ENCODE measurements around the gene RBM19. TPM values are rescaled to one million over a fixed set of nuclear protein-coding genes. Genes with fewer than 3 reads are reported as not detected.

The RBM19 gene
- total RNA-seq, 4 donors from 2014 or later, result 20.7 to 41.1 (median 23.4) TPM

DNA sequence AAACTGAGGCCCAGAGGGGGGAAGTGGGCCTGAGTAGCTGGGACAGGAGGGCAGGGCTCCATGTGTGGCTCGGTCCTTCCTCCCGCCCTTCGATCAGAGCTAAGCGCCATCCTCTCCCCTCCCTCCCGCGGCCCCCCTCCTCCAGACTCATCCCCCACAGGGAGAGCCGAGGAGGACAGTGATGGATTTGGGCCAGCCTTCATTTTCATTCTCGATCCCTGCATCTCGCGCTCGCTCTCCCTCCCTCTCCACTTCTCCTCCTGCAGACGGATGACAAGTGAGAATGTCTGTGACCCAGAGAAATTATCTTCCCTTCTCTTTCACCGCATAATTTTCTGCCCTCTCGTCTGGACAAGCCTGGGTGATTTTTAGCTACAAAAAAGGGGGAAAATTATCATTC lies 183.3 kb downstream of the RBM19 start:
- WGBS, 2 donors, result 21 to 27% methylated on average over 14 of the region's 14 CpGs
- TF ChIP-seq, protein P1, sequence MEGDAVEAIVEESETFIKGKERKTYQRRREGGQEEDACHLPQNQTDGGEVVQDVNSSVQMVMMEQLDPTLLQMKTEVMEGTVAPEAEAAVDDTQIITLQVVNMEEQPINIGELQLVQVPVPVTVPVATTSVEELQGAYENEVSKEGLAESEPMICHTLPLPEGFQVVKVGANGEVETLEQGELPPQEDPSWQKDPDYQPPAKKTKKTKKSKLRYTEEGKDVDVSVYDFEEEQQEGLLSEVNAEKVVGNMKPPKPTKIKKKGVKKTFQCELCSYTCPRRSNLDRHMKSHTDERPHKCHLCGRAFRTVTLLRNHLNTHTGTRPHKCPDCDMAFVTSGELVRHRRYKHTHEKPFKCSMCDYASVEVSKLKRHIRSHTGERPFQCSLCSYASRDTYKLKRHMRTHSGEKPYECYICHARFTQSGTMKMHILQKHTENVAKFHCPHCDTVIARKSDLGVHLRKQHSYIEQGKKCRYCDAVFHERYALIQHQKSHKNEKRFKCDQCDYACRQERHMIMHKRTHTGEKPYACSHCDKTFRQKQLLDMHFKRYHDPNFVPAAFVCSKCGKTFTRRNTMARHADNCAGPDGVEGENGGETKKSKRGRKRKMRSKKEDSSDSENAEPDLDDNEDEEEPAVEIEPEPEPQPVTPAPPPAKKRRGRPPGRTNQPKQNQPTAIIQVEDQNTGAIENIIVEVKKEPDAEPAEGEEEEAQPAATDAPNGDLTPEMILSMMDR (IDR thresholded peaks at IDR 0.05), result no peak
- no peak for TF ChIP-seq POLR2A (IDR thresholded peaks at IDR 0.05)
- DNase-seq (ENCODE audit: low spot score in 2 of 2), result no peak
- H3K4me3 ChIP-seq (ENCODE audit: low read depth, poor library complexity, severe bottlenecking), result no peak overlapping the region
- intact Hi-C loops (cut with DNase I; ENCODE audit: low total_unique reads), result no loop called here

DNA sequence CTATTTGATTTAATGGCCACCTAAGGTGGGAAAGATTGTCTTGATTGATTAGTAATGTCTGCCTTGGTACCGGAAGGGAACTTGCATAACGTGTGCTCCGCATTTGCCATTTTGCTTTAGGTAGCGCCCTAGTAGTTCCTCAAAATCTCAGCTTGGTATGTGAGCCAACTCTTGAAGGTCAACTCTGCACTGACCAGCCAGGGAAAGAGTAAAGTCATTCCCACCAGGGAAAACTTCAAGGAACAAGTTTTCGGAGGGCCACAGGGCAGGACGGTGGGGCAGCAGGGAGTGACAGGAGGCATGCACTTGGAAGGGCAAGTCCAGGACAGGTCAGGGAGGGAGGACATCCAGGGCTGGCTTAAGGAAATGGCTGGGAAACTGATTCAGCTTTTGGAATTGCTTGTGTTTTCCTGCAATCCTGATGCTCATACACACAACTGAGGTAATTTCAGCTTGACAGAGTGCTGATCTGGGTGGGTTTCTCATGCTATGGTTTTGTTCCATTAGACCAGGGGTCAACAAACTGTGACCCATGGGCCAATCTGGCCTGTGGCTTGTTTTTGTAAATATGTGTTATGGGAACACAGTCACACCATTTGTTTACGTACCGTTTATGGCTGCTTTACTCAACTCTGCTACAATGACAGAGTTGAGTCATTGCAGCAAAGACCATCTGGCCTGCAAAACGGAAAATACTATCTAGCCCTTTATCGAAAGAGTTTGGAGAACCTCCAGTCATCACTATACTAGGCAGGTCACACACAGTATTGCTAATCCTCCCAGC lies 184.5 kb downstream of the RBM19 start:
- WGBS, 2 donors, result 63 to 64% methylated on average over 10 of the region's 10 CpGs
- no peak for DNase-seq (ENCODE audit: low spot score in 2 of 2)
- no peak for TF ChIP-seq POLR2A (IDR thresholded peaks at IDR 0.05)
- TF ChIP-seq, protein P1 (IDR thresholded peaks at IDR 0.05), result no peak
- intact Hi-C loops (cut with DNase I; ENCODE audit: low total_unique reads), result no loop called here
- no peak overlapping the region for H3K4me3 ChIP-seq (ENCODE audit: low read depth, poor library complexity, severe bottlenecking)

DNA sequence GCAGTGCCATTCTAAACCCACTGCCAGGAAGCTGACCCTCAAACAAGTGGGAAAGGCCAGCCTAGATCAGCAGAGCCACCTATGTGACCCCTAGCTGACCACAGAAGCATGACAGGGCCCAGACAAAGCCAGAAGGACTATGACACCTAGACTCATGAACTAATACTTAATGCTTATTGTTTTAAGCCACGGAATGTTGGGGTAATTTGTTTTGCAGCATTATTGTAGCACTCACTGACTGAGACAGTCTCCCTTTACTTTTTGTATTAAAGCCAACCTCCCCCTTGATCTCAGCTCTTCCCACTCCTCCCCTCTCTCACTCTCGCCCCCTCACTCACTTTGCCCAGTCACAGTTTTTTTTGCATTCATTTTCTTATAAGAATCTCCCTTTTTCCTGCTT lies 186.4 kb downstream of the RBM19 start:
- 80 to 83% methylated on average over 2 of the region's 2 CpGs for WGBS, 2 donors
- intact Hi-C loops (cut with DNase I; ENCODE audit: low total_unique reads), result no loop called here
- no peak for DNase-seq (ENCODE audit: low spot score in 2 of 2)
- H3K4me3 ChIP-seq (ENCODE audit: low read depth, poor library complexity, severe bottlenecking), result no peak overlapping the region
- TF ChIP-seq, protein P1 (IDR thresholded peaks at IDR 0.05), result no peak
- no peak for TF ChIP-seq POLR2A (IDR thresholded peaks at IDR 0.05)

DNA sequence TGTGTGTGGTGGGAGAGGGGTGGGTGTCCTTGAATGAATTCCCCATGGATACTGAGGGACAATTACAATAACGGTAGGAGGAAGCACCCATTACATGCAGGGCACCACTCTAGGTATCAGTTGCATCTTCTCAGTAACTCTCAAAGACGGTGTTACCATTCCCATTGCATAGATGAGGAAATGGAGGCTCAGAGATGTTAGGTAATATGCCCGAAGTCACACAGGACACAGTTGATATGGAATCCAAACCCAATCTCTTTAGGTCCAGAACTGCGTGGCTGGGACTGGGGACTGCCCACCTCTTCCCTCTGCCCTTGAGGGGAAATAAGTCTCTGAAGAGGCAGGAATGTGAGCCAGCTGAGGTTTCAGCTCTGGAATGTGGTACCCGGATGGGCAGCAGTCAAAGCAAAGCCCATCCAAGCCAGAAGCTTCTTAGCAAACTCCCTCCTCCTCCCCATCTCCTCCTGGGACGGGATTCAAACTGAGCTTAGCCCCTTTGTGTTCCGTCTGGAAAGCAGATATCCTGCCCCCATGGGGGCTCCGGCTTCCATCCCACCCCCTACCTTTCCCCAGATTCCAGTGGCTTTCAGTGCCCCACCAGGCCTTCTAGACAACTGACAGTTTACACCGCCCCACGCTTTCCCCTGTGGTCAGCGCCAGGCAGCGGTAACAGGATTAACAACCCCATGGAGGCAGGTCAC lies 187.5 kb downstream of the RBM19 start:
- no peak for TF ChIP-seq POLR2A (IDR thresholded peaks at IDR 0.05)
- TF ChIP-seq, protein P1 (IDR thresholded peaks at IDR 0.05), result no peak
- DNase-seq (ENCODE audit: low spot score in 2 of 2), result no peak
- no peak overlapping the region for H3K4me3 ChIP-seq (ENCODE audit: low read depth, poor library complexity, severe bottlenecking)
- WGBS, 2 donors, result 34 to 35% methylated on average over 12 of the region's 12 CpGs
- intact Hi-C loops (cut with DNase I; ENCODE audit: low total_unique reads), result no loop called here

DNA sequence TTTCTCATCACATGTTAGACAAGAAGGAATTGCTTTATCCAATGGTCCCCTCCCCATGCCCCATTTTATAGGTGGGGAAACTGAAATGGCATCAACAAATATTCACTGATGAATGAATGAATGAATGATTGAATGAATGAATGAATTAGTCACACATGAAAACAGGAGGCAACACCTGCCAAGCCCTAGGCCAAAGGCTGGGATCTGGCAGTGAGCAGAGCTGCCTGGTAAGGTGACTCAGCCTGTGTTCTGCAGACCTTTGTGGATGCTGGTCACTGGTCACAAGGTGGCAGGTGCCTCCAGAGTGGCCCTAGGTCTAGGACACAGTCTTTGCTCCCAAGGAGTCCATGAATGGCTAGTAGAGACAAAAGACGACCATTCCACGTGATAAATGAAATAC lies 188.4 kb downstream of the RBM19 start:
- no peak for DNase-seq (ENCODE audit: low spot score in 2 of 2)
- intact Hi-C loops (cut with DNase I; ENCODE audit: low total_unique reads), result no loop called here
- no peak overlapping the region for H3K4me3 ChIP-seq (ENCODE audit: low read depth, poor library complexity, severe bottlenecking)
- TF ChIP-seq POLR2A (IDR thresholded peaks at IDR 0.05), result no peak
- TF ChIP-seq, protein P1 (IDR thresholded peaks at IDR 0.05), result no peak
- WGBS, 2 donors, result 81 to 92% methylated on average over 2 of the region's 2 CpGs

All from lower leg skin (tissue), 4 donors.